B cell (primary cell): Measurements from ENCODE around the gene IRAK1. TPM values are rescaled to one million over a fixed set of nuclear protein-coding genes. Genes with fewer than 3 reads are reported as not detected.

Source experiments
- ATAC-seq: fragments of 200-7000 bp; cut with Tn5 transposase; one replicate; pipeline ENCODE4 v1.10.0; 2021; ENCODE audit warnings: low read depth, mild to moderate bottlenecking, moderate number of reproducible peaks, moderate library complexity
- CTCF ChIA-PET: fragments of 350-600 bp; sonication (Branson Sonifier 250); formaldehyde crosslinking; loops from one replicate; lab custom pipeline; 2021; ENCODE audit warnings: antibody characterized with exemption, inconsistent platforms; lab: Charles Lee
- POLR2A ChIA-PET: fragments of 350-600 bp; sonication (Branson Sonifier 250); formaldehyde crosslinking; loops from one replicate; lab custom pipeline; 2021; ENCODE audit warnings: antibody characterized with exemption; lab: Charles Lee
- DNase-seq: peaks from one replicate; pipeline ENCODE4 v3.0.0; 2013
- H2AFZ ChIP-seq: 2 replicates; pipeline ENCODE4 v1.6.1; 2012; ENCODE audit warnings: mild to moderate bottlenecking, low read depth, low read length; ENCODE audit not compliant: insufficient read depth, poor library complexity, severe bottlenecking
- H3K27ac ChIP-seq, 2 donors: 1 replicate in 1 of 2; 2 replicates in 1 of 2; pipeline ENCODE4 v1.5.1; 2012 to 2013; ENCODE audit warnings: low read length in 2 of 2, mild to moderate bottlenecking in 2 of 2, moderate library complexity in 1 of 2
- H3K27me3 ChIP-seq, 4 experiments: fragments of 200-600 bp in 1 of 4; sonication (generic) in 1 of 4; replicated peaks in 1 of 4; 1 replicate in 2 of 4; 2 replicates in 2 of 4; pipeline versions ENCODE4 v1.6.1 to v1.7.0; 2013 to 2016; ENCODE audit warnings: low read length in 3 of 4, mild to moderate bottlenecking in 2 of 4, mixed read lengths in 1 of 4, moderate library complexity in 1 of 4; ENCODE audit not compliant: insufficient read depth in 4 of 4, control insufficient read depth in 3 of 4; ENCODE audit errors: control extremely low read depth in 1 of 4
- H3K36me3 ChIP-seq, 2 experiments: replicated peaks in 1 of 2; 1 replicate in 1 of 2; 2 replicates in 1 of 2; pipeline versions ENCODE4 v1.6.1 to v1.7.1; 2013; ENCODE audit warnings: low read length in 1 of 2; ENCODE audit not compliant: insufficient read depth in 2 of 2, control insufficient read depth in 1 of 2; ENCODE audit errors: control extremely low read depth in 1 of 2, extremely low read depth in 1 of 2
- H3K4me1 ChIP-seq, 2 donors: fragments of 200-600 bp in 1 of 2; sonication (generic) in 1 of 2; 1 replicate in 1 of 2; 2 replicates in 1 of 2; pipeline versions ENCODE4 v1.5.1 to v1.6.1; 2013 to 2017; ENCODE audit warnings: low read length in 2 of 2; ENCODE audit not compliant: control insufficient read depth in 2 of 2, insufficient read depth in 2 of 2
- H3K4me2 ChIP-seq: replicated peaks from 2 replicates; pipeline ENCODE3; 2012; ENCODE audit warnings: mild to moderate bottlenecking, low read depth, low read length; ENCODE audit not compliant: poor library complexity, severe bottlenecking
- H3K4me3 ChIP-seq, 5 experiments: fragments of 200-600 bp in 1 of 5; sonication (generic) in 1 of 5; 1 replicate in 3 of 5; 2 replicates in 2 of 5; pipeline versions ENCODE4 v1.5.1 to v1.7.0; 2011 to 2016; ENCODE audit warnings: low read length in 4 of 5, mild to moderate bottlenecking in 4 of 5, low read depth in 2 of 5, control low read depth in 1 of 5, moderate library complexity in 1 of 5; ENCODE audit not compliant: insufficient read depth in 1 of 5; ENCODE audit errors: control extremely low read depth in 1 of 5, extremely low read depth in 1 of 5
- H3K79me2 ChIP-seq: fragments of 200-600 bp; sonication (generic); one replicate; pipeline ENCODE4 v1.6.0; 2016; ENCODE audit warnings: low read length; ENCODE audit not compliant: control insufficient read depth, insufficient read depth
- H3K9ac ChIP-seq: fragments of 200-600 bp; sonication (generic); 2 replicates; pipeline ENCODE4 v1.6.1; 2017; ENCODE audit warnings: mild to moderate bottlenecking, low read length, moderate library complexity
- H3K9me3 ChIP-seq, 3 donors: one replicate each; pipeline versions ENCODE4 v1.6.1 to v1.7.1; 2013; ENCODE audit warnings: low read length in 2 of 3; ENCODE audit not compliant: control insufficient read depth in 2 of 3, insufficient read depth in 1 of 3; ENCODE audit errors: control extremely low read depth in 1 of 3
- H4K20me1 ChIP-seq: 2 replicates; pipeline ENCODE4 v1.6.0; 2012; ENCODE audit warnings: mild to moderate bottlenecking, low read length; ENCODE audit not compliant: insufficient read depth, control insufficient read depth, poor library complexity, severe bottlenecking
- H3K27ac Mint-ChIP-seq: one replicate; pipeline ENCODE4 v1.8.0; 2021; ENCODE audit warnings: mixed read lengths
- H3K27me3 Mint-ChIP-seq: one replicate; pipeline ENCODE4 v1.8.0; 2021; ENCODE audit warnings: mixed read lengths
- H3K4me1 Mint-ChIP-seq: one replicate; pipeline ENCODE4 v1.8.0; 2021; ENCODE audit warnings: mixed read lengths
- H3K4me3 Mint-ChIP-seq: one replicate; pipeline ENCODE4 v1.8.0; 2021; ENCODE audit warnings: mixed read lengths
- H3K9me3 Mint-ChIP-seq: one replicate; pipeline ENCODE4 v1.8.0; 2022; ENCODE audit warnings: mixed read lengths; ENCODE audit not compliant: insufficient read depth
- EZH2 ChIP-seq: IDR thresholded peaks from 2 replicates; pipeline ENCODE4 v1.6.1; 2012; ENCODE audit warnings: borderline replicate concordance, low read depth, mild to moderate bottlenecking, moderate library complexity, low read length; ENCODE audit not compliant: insufficient read depth, poor library complexity, severe bottlenecking
- WGBS: methylation state at CpG from one replicate; pipeline ENCODE4 v1.1.5; 2013; ENCODE audit warnings: missing lambda C conversion rate; ENCODE audit not compliant: insufficient coverage; 5-methylcytosine and 5-hydroxymethylcytosine counted together
- intact Hi-C: fragments of 100-400 bp; cut with micrococcal nuclease; formaldehyde crosslinking; loops from one replicate; pipeline ENCODE4 v1.10.0; 2022
- polyA plus RNA-seq: library from polyadenylated mRNA; depleted of rRNA; stranded (reverse); fragments of >200 nt; gene quantifications from 2 replicates; pipeline ENCODE4 v1.2.3, GENCODE V29; 2012
- total RNA-seq, 2 donors: library from RNA; stranded (reverse); fragments of 120-200 nt in 1 of 2; gene quantifications; 1 replicate in 1 of 2; 2 replicates in 1 of 2; pipeline versions ENCODE4 v1.2.3 to v1.2.4, GENCODE V29; 2013 to 2022
- TF ChIP-seq, protein P1 (sequence below): fragments of 200-600 bp; IDR thresholded peaks from one replicate; pipeline ENCODE4 v1.8.0; 2022; ENCODE audit warnings: antibody characterized with exemption, mild to moderate bottlenecking

IRAK1 gene
- total and polyA plus RNA-seq, 2 donors (not counting 1 experiment from before 2014, with no cell fraction given) = 112 to 118 TPM

DNA sequence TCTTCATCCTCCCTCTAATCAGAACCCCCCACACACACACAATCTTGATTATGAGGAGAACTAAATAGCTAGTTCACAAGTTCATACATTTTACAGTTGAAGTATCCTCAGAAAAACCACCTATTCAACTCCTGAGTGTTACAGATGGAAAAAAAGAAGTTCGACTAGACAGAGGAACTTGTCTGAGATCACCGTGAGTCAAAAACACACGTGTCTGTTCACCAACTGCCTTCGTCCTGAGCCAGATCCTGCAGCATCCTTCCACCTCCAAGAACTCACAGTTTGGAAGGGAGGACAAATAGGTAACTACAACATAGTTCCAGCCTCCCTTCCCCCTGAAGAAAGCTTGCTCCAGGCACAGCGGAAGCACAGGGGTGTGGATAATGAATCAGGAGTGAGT lies 19.0 kb upstream of the IRAK1 start:
- no peak overlapping the region for H2AFZ ChIP-seq
- H3K27me3 ChIP-seq = no peaks in the 10 kb centered on the region
- POLR2A ChIA-PET = no interaction called here
- H3K79me2 ChIP-seq = peaks cover 69% of the 10 kb centered on the region
- no peak overlapping the region for H3K4me3 Mint-ChIP-seq
- intact Hi-C loops = no loop called here
- no CpG with 5 or more reads among the region's 5 CpGs for WGBS
- no peaks in the 10 kb centered on the region for H3K9me3 Mint-ChIP-seq
- no peaks in the 10 kb centered on the region for H3K27me3 Mint-ChIP-seq
- H3K4me3 ChIP-seq = no peak overlapping the region
- peaks cover 4 to 5% of the 10 kb centered on the region in 2 donors for H3K4me1 ChIP-seq
- peaks cover 34% of the 10 kb centered on the region for H3K4me1 Mint-ChIP-seq
- H3K27ac Mint-ChIP-seq = no peak overlapping the region
- no peak overlapping the region for H3K9ac ChIP-seq
- TF ChIP-seq EZH2 = no peak
- TF ChIP-seq, protein P1, sequence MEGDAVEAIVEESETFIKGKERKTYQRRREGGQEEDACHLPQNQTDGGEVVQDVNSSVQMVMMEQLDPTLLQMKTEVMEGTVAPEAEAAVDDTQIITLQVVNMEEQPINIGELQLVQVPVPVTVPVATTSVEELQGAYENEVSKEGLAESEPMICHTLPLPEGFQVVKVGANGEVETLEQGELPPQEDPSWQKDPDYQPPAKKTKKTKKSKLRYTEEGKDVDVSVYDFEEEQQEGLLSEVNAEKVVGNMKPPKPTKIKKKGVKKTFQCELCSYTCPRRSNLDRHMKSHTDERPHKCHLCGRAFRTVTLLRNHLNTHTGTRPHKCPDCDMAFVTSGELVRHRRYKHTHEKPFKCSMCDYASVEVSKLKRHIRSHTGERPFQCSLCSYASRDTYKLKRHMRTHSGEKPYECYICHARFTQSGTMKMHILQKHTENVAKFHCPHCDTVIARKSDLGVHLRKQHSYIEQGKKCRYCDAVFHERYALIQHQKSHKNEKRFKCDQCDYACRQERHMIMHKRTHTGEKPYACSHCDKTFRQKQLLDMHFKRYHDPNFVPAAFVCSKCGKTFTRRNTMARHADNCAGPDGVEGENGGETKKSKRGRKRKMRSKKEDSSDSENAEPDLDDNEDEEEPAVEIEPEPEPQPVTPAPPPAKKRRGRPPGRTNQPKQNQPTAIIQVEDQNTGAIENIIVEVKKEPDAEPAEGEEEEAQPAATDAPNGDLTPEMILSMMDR = no peak
- no peaks in the 10 kb centered on the region for H3K9me3 ChIP-seq
- no peak overlapping the region for H3K27ac ChIP-seq
- H3K4me2 ChIP-seq = no peak overlapping the region
- DNase-seq (no peak), ATAC-seq (no peak)
- CTCF ChIA-PET = interaction anchor here (0.6 kb wide), 1 partner anchor 29 kb away, joined by 3 read pairs; no protein-coding TSS in a partner anchor
- peaks cover 27% of the 10 kb centered on the region for H4K20me1 ChIP-seq
- peaks cover 0 to 11% of the 10 kb centered on the region in 2 experiments for H3K36me3 ChIP-seq

DNA sequence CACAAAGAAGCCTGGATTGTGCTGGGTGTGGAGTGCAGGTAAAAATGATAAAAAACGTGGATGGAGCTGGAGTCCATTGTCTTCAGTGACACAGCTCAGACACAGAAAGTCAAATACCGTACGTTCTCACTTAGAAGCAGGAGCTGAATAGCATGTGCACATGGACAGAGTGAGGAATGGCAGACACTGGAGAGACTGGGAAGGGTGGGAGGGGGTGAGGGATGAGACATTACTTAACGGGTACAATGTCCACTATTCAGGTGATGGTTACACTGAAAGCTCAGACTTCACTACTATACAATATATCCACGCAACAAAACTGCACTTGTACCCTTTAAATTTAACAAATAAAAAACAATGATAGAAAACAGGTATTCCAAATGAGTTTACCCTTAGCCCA lies 18.1 kb upstream of the IRAK1 start:
- Mint-ChIP-seq H3K9me3 (no peaks in the 10 kb centered on the region), H3K4me1 (peaks cover 34% of the 10 kb centered on the region), H3K27ac (no peak overlapping the region), H3K4me3 (no peak overlapping the region), H3K27me3 (no peaks in the 10 kb centered on the region)
- DNase-seq = no peak
- no peak overlapping the region for H3K4me3 ChIP-seq
- ChIA-PET POLR2A (no interaction called here), CTCF (no interaction called here)
- H3K4me2 ChIP-seq = no peak overlapping the region
- H3K36me3 ChIP-seq = peaks cover 0 to 10% of the 10 kb centered on the region in 2 experiments
- peaks cover 70% of the 10 kb centered on the region for H3K79me2 ChIP-seq
- no peak for TF ChIP-seq EZH2
- TF ChIP-seq, protein P1 = no peak
- H4K20me1 ChIP-seq = peaks cover 34% of the 10 kb centered on the region
- 100% methylated on average over 1 of the region's 5 CpGs for WGBS
- H3K4me1 ChIP-seq = peaks cover 4 to 5% of the 10 kb centered on the region in 2 donors
- no peak overlapping the region for H3K9ac ChIP-seq
- H3K27ac ChIP-seq = no peak overlapping the region
- no peaks in the 10 kb centered on the region for H3K9me3 ChIP-seq
- ATAC-seq = no peak
- intact Hi-C loops = no loop called here
- no peaks in the 10 kb centered on the region for H3K27me3 ChIP-seq
- H2AFZ ChIP-seq = no peak overlapping the region
